Right kidney (tissue), 1 donor: ENCODE results near the gene ZNF554.

ENCODE experiments used
- DNase-seq: peaks from one replicate; pipeline ENCODE4 v3.0.0-alpha.2; 2016

Gene ZNF554

DNA sequence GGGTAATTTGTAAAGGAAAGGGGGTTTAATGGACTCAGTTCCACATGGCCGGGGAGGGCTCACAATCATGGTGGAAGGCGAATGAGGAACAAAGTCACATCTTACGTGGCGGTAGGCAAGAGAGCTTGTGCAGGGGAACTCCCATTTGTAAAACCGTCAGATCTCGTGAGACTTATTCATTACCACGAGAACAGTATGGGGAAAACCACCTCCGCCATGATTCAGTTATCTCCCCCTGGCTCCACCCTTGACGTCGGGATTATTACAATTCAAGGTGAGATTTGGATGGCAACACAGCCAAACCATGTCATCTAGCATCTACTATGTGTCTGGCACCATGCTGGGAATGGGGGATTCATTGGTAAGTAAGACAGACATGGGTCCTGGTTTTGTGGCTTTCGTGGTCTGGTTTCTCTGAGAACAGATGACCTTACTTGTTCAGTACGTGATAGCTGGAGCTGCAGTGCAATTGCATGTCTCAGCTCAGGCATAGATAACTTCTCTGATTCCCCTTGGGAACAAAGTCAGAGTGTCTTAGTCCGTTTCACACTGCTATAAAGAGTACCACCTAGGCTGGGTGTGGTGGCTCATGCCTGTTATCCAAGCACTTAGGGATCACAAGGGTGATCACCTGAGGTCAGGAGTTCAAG lies 8.3 kb downstream of the ZNF554 start:
- no peak for DNase-seq

DNA sequence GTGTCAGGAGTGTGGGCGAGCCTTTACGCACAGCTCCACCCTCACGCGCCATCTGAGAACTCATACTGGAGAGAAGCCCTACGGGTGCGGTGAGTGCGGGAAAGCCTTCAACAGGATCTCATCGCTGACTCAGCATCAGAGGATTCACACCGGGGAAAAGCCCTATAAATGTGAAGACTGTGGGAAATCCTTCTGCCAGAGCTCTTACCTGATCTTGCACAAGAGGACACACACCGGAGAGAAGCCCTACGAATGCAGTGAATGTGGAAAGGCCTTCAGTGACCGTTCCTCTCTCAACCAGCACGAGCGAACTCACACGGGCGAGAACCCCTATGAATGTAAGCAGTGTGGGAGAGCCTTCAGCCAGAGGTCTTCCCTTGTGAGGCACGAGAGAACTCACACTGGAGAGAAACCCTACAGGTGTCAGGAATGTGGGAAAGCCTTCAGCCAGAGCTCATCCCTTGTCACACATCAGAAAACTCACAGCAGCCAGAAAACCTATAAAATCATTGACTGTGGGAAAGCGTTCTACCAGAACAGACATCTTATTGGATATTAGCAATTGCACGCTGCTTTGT lies 14.7 kb downstream of the ZNF554 start:
- DNase-seq, result no peak

DNA sequence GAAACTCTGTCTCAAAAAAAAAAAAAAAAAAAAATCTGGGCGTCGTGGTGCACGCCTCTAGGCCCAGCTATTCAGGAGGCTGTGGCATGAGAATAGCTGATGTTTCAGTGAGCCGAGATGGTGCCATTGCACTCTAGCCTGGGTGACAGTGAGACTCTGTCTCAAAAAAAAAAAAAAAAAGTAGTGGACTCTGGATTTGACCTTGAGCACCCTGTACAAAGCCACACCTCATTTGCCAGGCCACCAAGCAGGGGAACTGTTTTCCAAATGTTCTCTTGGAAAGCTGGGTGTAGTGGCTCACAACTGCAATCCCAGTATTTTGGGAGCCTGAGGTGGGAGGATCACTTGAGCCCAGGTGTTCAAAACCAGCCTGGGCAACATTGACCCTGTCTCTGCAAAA lies 17.8 kb downstream of the ZNF554 start:
- DNase-seq, result no peak

- peak; percentile 98 for DNase-seq
These were observed 21.4 kb downstream of the ZNF554 start, which contains the start of gene ZNF555 for GRCh38 chr19:2840794-2841791. TSS of gene ZNF555 (plus strand) at chr19:2841475. CDS start at chr19:2841573, 98 bp downstream.

DNA sequence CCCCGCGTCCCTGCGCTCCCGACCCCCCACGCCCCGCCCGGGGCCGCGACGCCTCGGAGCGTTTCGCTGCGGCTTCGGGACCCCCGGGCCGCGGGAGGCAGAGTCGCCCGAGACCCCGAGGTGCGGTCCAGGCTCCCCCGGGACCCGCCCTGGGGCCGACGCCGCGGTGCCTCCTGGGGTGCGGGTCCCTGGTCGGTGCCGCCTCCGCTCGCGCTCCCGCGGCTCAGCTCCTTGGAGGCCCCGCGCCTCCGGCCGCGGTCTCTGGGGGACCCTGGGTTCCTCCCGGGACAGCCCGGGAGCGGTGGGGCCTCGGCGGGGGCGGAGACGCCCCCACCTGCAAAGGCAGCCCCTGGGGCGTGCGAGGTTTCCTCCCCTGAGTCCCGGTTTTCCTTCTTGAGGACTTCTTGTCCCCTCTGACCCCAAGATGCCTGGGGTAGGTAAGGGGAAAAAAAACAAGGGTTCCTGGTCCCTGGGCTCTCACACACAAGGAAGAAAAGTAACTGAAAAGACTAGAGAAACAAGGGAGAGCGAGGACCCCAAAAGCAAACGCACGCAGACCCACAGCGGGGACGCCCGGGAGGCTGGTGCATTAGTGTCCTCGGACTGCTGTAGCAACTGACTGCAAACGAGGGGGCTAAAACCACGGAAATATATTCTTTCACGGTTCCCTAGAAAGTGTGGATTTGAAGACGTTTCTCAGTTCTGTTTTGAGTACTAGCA lies 22.3 kb downstream of the ZNF554 start:
- peak; percentile 64 for DNase-seq

- no peak for DNase-seq
These were observed 25.4 kb downstream of the ZNF554 start for GRCh38 chr19:2845107-2845506.

DNA sequence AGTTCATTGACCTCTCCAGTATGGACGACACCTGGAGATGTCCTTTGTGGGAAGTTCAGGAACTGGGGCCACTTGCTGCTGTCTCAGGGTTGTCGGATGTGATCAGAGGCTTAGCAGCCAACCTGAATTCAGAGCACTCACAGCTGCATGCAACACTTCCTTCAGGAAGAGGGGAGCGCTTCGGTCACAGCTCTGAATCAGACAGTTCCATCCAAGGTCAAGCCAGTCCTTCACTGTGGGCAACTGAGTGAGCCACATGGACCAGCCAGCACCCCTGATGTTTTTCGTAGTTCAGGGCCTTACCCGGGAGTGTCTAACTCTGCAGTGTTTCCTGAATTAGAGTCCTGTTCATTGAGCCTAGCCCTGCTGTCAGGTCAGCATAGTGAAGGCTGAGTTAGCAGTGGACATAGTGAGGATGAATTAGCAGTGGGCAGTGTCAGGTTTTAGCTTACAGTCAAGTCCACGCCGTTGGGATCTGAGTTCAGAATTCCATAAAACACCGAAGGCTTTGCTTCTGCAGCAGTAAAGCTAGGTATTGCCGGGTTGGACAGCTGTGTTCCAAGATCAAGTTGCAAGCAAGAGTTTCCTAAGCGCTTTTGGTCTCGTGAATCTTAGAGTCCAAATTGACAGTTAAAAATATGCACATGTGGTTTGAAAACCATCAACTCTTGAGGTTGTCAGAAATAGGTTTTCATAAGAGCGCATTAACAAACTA lies 26.7 kb downstream of the ZNF554 start:
- DNase-seq, result no peak

GRCh38 chr19:2847507-2847906 lies 27.8 kb downstream of the ZNF554 start:
- DNase-seq, result no peak

- no peak for DNase-seq
These were observed 28.9 kb downstream of the ZNF554 start for GRCh38 chr19:2848616-2849015.

DNA sequence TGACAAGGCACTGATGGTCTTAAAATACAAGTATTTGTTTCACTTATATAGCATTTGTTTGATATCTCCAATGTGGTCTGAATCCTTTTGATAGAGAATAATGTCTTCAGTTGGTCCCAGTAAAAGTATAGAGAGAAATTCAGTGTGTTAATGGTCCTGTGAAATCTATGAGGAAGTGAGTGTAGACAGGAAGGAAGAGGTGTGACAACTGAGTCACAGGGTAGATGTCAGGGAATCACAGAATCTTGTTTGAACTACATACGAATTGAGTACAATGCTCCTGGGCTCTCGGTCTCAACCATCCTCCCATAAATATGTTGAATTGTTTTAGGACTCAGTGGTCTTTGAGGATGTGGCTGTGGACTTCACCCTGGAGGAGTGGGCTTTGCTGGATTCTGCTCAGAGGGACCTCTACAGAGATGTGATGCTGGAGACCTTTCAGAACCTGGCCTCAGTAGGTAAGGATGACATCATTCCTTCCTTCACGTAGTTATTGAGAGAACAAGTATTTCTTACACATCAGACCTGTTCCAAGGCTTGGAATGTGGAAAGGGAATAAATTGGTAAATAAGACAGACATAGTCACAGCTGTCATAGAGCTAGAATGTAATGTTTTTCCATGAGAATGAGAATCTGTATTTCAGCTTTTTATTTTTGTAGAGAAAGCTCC lies 30.7 kb downstream of the ZNF554 start:
- DNase-seq, result no peak

- DNase-seq, result no peak
These were observed 32.9 kb downstream of the ZNF554 start for GRCh38 chr19:2852598-2852997.

- DNase-seq, result no peak
These were observed 33.4 kb downstream of the ZNF554 start for GRCh38 chr19:2853015-2853606.

- DNase-seq, result no peak
These were observed 35.2 kb downstream of the ZNF554 start for GRCh38 chr19:2854849-2855248.

- DNase-seq, result no peak
These were observed 36.9 kb downstream of the ZNF554 start for GRCh38 chr19:2856457-2857050.

GRCh38 chr19:2858864-2859263 lies 39.2 kb downstream of the ZNF554 start:
- DNase-seq, result no peak

DNA sequence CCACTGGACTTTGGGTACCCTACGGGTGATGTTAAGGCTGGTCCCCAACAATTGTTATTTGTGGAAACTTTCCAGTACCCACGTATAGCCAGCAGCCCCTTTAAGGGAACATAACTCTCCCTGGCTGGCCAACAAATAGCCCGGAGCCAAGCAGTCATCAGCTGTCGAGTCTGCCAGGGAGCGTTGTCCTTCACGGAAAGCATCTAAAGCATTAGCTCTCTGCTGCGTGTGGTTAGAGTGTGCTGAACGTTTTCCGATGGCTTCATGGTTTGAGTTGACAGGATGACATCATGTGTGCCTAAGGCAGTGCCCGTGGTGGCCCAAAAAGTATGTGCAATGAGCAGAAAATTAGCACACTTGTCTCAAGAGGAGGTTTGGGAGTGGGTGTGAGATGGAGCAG lies 44.1 kb downstream of the ZNF554 start:
- DNase-seq, result no peak

DNA sequence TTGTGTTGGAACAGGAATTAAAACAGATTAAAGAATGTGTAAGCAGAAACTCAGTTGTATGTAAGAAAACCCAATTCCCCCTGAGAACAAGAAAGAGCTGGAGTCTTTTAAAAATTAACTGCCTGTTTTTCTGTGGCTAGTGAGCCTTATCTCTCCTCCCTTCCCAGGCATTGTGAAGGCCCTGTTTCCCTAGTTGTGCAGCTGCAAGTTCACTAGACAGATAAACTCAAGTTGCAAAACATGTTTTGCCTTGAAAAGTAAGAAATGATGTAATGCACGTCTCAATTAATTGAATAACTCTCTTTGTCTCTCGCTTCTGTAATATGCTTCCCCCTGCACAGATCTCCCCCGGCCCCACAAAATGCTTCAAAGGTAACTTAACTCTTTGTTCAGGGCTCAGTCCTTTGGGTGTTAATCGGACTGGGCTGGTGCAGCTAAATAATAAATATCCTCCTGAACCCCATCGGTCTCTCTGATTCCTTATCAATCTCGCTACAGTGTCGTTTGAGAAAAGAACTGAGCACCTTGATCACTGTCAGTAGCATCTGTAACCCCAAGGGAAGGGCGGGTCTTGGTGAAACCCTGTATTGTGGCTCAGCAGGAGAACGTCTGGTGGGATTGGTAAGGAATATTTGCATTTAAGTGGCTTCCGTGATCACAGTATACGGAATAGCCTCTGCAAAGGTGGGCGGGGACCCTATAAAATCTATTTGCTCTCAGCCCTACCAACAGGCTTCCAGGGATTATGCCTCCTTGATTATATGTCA lies 45.8 kb downstream of the ZNF554 start:
- peak; percentile 41 for DNase-seq

- DNase-seq, result no peak
These were observed 46.9 kb downstream of the ZNF554 start for GRCh38 chr19:2866495-2867024.
